Measurements from ENCODE around the gene FAM200A. TPM values are rescaled to one million over a fixed set of nuclear protein-coding genes. Genes with fewer than 3 reads are reported as not detected.

FAM200A gene
- polyA plus RNA-seq, 2 of the 4 experiments (the other 2 are of a cell fraction): 5.3 to 9.8 TPM

- WGBS (ENCODE audit: missing lambda C conversion rate): 12% methylated on average over 27 of the region's 31 CpGs
- Histone ChIP-seq H3K4me2 (peak overlapping the region; percentile 94), H3K27ac (peak overlapping the region; percentile 91 to 96), H3K4me1 (peaks cover 52% of the 10 kb centered on the region), H3K9me3 (no peaks in the 10 kb centered on the region), H3K4me3 (peak overlapping the region; percentile 92)
- CTCF ChIA-PET: interaction anchor here (1.0 to 3.5 kb wide), 3 partner anchors 46 to 246 kb away, joined by 3 to 14 read pairs (median 5); partner anchors contain the start of gene ZSCAN25
- FAIRE-seq (no peak), DNase-seq (ENCODE audit: low read depth in 1 of 2, low spot score in 1 of 2) (no peak), ATAC-seq (no peak)
- TF ChIP-seq MAFK (IDR thresholded peaks at IDR 0.05; ENCODE audit: partially characterized antibody): no peak
- TF ChIP-seq HES2 (IDR thresholded peaks at IDR 0.05): no peak
- no peak for TF ChIP-seq FOSB (CRISPR knock-in tag; IDR thresholded peaks at IDR 0.05)
- no peak for TF ChIP-seq ELK1 (IDR thresholded peaks at IDR 0.05; ENCODE audit: low read depth, low read length)
- TF ChIP-seq PBX3 (IDR thresholded peaks at IDR 0.05): no peak
- no peak for TF ChIP-seq MYC (IDR thresholded peaks at IDR 0.05; ENCODE audit: borderline replicate concordance, low read length)
- TF ChIP-seq REST (IDR thresholded peaks at IDR 0.05): no peak
- no peak for TF ChIP-seq CEBPB (IDR thresholded peaks at IDR 0.05)
- no peak for TF ChIP-seq ZFP36 (IDR thresholded peaks at IDR 0.05; ENCODE audit: borderline replicate concordance, partially characterized antibody)
- TF ChIP-seq CHD4 (IDR thresholded peaks at IDR 0.05; ENCODE audit: borderline replicate concordance): no peak
- TF ChIP-seq PHF8 (IDR thresholded peaks at IDR 0.05; ENCODE audit: borderline replicate concordance, low read depth): no peak
- TF ChIP-seq NFE2L2 (conservative IDR thresholded peaks at IDR 0.05; ENCODE audit: low read length): no peak
- POLR2A ChIA-PET: interaction anchor here (0.7 to 2.3 kb wide), 6 partner anchors 36 to 151 kb away, joined by 3 to 23 read pairs (median 8); partner anchors contain the start of genes BUD31, PDAP1, ZKSCAN5 and ZNF394
These were observed 7.4 kb upstream of the FAM200A start for GRCh38 chr7:99559175-99559915.

- WGBS (ENCODE audit: missing lambda C conversion rate): 0% methylated on average over 23 of the region's 73 CpGs
- POLR2A ChIA-PET: interaction anchor here (0.6 to 2.3 kb wide), 14 partner anchors 22 to 543 kb away, joined by 3 to 23 read pairs (median 4); partner anchors contain the start of genes AP4M1, BUD31, MCM7 and PDAP1
- Histone ChIP-seq H3K4me1 (peaks cover 44% of the 10 kb centered on the region), H3K27ac (peak within 1 kb of the TSS; percentile 91 to 96), H3K4me3 (peak within 1 kb of the TSS; percentile 92), H3K4me2 (peak within 1 kb of the TSS; percentile 94), H3K9me3 (no peaks in the 10 kb centered on the region)
- no peak for FAIRE-seq
- CTCF ChIA-PET: interaction anchor here (1.0 to 3.5 kb wide), 5 partner anchors 13 to 247 kb away, joined by 3 to 14 read pairs (median 4); partner anchors contain the start of gene ZSCAN25
- ATAC-seq: peak; percentile 92
- DNase-seq (ENCODE audit: low read depth in 1 of 2, low spot score in 1 of 2): peak; percentile 94 to 98
- no peak for TF ChIP-seq MAFK (IDR thresholded peaks at IDR 0.05; ENCODE audit: partially characterized antibody)
- peak; percentile 70 for TF ChIP-seq POLR2A (IDR thresholded peaks at IDR 0.05; ENCODE audit: low read length)
- TF ChIP-seq RAD21 (conservative IDR thresholded peaks at IDR 0.05 in 1 of 2, IDR thresholded peaks at IDR 0.05 in 1 of 2): no peak
- TF ChIP-seq CHD4 (IDR thresholded peaks at IDR 0.05; ENCODE audit: borderline replicate concordance): no peak
- 0 out of 2 replicates have a peak, but pooled peaks have one; percentile 29 for TF ChIP-seq ELK1 (IDR thresholded peaks at IDR 0.05; ENCODE audit: low read depth, low read length)
- peak; percentile 75 for TF ChIP-seq PHF8 (IDR thresholded peaks at IDR 0.05; ENCODE audit: borderline replicate concordance, low read depth)
- TF ChIP-seq E2F6 (IDR thresholded peaks at IDR 0.05; ENCODE audit: borderline replicate concordance, low read depth): peak; percentile 68; the same call in 1 of the 2 replicates
- TF ChIP-seq NR3C1 (IDR thresholded peaks at IDR 0.05): no peak
- TF ChIP-seq BCL3 (IDR thresholded peaks at IDR 0.05): peak; percentile 77; the same call in 1 of the 3 replicates
- 0 out of 2 replicates have a peak, but pooled peaks have one; percentile 2 for TF ChIP-seq KDM5A (IDR thresholded peaks at IDR 0.05)
- 0 out of 2 replicates have a peak, but pooled peaks have one; percentile 20 for TF ChIP-seq HOXB5 (CRISPR knock-in tag; IDR thresholded peaks at IDR 0.05)
- no peak for TF ChIP-seq HOXB13 (CRISPR knock-in tag; IDR thresholded peaks at IDR 0.05; ENCODE audit: low read depth)
- TF ChIP-seq MAX (IDR thresholded peaks at IDR 0.05): peak; percentile 83
- peak; percentile 93 to 99 for TF ChIP-seq JUN (IDR thresholded peaks at IDR 0.05)
These were observed 6.6 kb upstream of the FAM200A start, which contains the start of gene ZNF655 for GRCh38 chr7:99558306-99559174. Gene ZNF655, plus strand, starts transcription at chr7:99558642. Its CDS starts 1,918 bp downstream, at chr7:99560560.

Measured in A549 (cell line).